UCSD-AML1 (cell line): ENCODE data around the gene OR10G7.

ENCODE experiments used
- DNase-seq: peaks from one replicate; lab custom pipeline; 2025; ENCODE audit not compliant: unreplicated experiment; lab: John Stamatoyannopoulos, UW

The OR10G7 gene, protein sequence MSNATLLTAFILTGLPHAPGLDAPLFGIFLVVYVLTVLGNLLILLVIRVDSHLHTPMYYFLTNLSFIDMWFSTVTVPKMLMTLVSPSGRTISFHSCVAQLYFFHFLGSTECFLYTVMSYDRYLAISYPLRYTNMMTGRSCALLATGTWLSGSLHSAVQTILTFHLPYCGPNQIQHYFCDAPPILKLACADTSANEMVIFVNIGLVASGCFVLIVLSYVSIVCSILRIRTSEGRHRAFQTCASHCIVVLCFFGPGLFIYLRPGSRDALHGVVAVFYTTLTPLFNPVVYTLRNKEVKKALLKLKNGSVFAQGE

GRCh38 chr11:124041254-124041653 is at the start of gene OR10G7:
TSS of gene OR10G7 (minus strand) at chr11:124041325. CDS start at chr11:124039001, 2,324 bp downstream.
- DNase-seq = no peak

DNA sequence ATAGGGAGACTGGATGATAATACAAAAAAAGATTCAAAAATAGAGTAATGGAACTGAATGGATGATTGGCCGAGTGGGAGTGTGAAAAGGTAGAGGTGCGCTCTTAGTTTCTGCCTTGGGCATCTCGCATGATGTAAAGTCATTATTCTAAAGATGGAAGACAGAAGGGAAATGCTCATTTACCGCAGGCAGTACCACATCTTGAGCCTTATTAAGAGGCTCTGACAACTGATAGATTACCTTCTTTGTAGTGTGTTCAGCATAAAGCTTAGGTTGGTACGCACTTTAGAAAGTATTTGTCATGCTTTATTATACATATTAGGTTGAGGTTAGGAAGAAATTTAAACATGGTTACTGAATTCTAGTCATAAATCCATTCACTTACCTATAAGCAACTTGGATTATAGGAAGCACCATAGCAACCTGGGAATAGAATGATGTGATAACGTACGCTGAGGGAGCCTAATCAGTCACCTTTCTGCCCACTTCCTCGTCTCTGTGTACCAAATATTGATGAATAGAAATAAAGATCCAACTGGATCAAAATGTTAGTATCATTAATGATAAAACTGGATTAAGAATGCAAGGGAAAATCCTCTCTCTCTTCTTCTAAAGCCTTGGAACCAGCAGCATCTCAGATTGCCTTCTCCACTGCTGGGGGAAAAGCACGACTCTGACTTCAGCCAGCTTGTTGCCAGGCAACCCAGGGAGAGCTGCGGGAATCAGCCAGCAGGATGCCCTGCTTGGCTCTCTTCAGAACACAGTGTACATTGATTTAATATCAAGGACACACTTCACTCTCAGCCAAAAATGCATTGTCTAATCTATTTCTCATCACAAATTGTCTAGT is 45.1 kb upstream of the OR10G7 start:
- no peak for DNase-seq

DNA sequence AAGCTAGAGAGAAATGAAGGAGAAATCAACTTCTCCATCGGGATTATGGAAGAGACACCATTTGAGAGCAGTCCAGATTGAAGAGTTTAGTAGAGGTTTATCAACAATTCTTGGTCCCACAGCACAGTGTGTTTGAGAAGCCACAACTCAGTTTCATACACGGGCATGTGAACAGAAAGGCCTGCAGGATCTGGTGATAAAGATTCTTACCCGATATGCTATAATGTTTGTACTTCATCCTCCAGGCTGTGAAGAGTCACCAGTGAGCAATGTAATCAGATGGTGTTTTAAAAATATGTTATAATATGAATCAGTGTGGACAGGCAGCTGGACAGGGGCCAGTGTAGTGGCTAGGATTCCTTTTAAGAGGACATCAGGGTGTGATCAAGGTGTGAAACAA is 44.5 kb upstream of the OR10G7 start:
- no peak for DNase-seq

GRCh38 chr11:124082371-124082770 is 41.2 kb upstream of the OR10G7 start:
- no peak for DNase-seq

- no peak for DNase-seq
Observed at GRCh38 chr11:124081483-124081882, 40.4 kb upstream of the OR10G7 start.

DNA sequence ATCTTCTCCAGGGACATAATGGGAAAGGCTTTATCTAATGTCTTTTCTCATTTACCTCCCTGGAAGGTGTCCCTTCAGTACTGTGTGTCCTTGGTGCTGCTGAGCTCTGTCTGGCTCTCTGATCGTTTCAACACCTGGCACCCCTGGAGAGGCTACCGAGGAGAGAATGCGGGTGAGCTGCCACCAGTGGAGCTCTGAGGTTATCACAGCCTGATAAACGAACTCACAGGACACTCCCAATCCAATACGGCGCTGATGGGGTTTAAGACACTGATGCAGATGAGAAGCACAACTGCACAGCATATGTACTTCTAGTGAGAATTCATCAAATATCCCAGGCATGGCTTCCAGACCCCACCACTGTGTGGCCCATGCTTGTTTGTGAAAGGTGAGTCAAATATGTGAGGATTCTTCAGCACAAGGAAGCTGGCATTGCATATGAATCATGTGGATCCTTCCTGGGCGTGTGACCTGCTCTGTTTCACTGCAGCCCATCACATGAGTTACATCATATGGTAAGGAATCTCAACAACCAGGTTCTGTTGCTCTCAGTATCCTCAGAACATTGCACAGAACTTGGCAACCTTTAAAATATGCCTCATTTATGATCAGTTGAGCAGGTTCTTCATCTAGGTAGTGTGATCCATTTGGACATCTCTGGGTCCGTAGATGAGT is 39.3 kb upstream of the OR10G7 start:
- DNase-seq = no peak

DNA sequence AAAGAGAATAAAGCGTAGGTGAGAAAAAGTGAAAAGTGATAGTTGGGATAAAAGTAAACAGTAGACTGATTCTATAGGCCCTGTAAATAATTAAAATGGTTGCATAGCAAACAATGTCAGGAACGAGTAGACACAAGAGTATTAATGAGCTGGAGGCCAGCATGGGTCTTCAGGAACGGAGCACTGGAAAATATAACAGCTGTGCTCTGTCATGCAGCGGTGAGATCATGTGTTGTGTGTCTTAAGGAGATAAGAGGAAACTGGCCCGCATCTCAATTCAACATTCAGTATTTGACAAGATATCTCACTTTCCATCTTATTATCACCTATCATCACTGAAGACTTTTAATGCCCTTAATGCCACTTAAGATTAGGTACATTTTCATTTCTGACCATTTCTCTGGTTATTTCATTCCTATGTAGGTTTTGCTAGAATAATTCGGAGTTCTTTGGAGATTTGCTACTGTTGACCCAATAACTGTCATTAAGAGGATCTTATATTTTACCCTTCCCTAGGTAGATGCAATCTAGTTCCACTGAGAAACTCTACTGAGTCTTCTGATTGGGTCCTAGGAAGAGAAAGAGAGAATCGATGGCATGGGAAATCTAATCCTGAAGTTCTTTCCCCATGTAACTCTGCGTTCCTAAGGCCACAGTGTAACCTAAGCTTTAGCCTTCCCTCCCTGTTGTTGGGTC is 38.7 kb upstream of the OR10G7 start:
- no peak for DNase-seq

DNA sequence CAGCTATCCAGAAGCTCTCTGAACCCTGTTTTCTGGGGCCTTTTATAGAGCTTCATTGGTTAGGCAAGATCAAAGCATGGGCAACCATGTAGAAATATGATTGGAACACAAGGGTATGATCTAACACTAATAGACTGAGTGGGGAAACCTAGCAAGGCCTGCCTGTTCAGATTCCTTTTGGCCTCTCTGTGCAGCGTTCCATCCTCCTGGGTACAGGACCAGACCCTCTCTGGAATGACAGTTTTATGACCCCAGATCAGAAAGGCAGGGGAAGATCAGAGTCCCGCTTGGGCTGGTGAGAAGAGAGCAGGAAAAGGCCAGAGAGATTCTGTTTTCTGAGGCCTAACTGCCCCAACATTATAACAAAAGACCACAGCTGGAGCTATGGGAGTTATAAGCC is 37.5 kb upstream of the OR10G7 start:
- no peak for DNase-seq

DNA sequence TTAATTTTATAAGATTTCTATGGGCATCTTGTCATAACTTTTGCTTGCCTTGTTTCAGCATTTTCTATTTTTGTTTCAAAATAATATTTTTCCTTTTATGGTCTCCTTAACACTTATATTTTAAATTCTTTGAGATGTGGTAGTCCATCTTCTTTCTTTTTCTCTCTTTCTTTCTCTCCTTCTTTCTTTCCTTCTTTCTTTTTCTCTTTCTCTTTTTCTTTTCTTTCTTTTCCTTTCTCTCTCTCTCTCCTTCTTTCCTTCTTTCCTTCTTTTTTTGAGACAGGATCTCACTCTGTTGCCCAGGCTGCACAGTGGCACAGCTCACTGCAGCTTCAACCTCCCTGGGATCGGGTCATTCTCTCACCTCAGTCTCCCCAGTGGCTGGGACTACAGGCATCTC is 36.1 kb upstream of the OR10G7 start:
- DNase-seq = no peak

GRCh38 chr11:124075841-124076651 is 34.9 kb upstream of the OR10G7 start:
- DNase-seq = no peak

GRCh38 chr11:124075492-124075840 is 34.3 kb upstream of the OR10G7 start:
- no peak for DNase-seq

DNA sequence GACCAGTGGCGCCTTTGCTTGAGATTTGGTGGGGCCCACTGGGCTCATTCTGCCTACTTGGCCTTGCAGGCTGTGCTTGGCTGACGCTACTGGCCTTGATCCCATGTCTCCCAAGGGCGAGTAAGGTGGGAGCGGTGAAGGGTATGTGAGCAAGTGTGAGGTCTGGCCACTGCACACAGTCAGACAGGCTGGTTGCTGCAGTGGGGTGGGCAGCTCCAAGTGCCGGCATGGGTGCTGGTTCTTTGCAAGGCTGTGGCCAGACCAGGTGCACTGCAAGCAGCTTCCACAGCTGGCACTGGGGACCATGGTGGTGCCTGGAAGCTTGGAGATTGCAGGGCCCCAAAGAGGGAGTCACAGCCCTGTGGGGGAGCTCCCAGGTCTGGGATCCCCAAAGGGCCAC is 33.4 kb upstream of the OR10G7 start:
- no peak for DNase-seq

DNA sequence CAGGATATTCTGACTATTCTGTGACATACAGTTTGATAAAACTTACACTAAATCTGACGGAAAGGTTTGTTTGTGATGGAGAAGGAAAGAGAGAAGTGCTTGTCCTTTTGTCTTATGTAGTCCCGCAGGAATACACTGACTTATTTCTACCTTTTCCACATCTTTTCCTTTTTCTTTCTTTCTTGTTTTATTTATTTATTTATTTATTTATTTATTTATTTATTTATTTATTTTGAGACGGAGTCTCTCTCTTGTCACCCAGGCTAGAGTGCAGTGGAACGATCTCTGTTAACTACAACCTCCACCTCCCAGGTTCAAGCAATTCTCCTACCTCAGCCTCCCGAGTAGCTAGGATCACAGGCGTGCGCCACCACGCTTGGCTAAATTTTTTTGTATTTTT is 31.0 kb upstream of the OR10G7 start:
- DNase-seq = no peak

DNA sequence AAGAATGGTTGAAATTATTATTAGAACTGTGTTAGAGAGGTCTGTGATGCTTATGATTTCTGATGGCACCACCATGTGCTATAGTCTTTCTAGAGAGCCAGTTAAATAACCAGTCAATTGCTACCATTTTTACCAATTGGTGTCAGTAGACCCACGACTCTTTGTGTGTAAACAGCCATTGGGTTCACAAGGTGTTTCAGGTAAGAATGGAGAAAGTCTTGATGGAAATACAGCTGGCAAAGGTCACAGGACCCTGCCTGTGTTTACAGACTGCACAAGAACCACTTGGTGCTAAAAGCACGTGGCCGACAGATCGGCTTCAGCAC is 30.5 kb upstream of the OR10G7 start:
- DNase-seq = no peak

DNA sequence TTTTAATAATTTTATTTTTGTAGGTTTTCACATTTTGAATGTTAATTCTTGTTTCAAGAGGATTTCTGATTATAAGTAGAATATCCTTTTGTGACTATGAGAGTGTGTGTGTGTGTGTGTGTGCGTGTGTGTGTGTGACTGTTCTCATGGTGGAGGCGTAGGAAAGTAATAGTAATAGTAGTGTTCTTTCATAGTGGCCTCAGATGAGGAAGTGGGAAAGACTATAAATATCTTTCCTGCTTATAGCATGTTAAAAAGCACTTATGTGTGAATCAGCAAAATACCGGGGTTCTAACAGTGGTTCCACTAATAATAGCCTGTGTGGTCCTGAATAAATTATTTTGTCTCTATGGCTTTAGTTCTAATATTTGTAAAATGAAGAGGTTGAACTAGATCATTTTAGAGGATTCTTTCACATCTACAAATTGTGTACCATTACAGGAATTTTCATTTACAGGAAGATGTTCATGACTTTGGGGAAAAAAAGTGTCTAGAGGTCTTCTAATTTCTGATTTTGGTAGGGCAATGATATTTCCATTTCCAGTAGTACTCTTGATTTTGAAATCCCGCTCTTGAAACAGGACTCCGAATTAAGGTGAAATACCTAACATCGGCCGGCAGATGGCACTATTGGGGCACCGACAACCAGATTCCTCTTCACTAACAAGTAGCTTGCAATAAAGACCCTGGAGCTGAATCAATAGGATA is 29.9 kb upstream of the OR10G7 start:
- DNase-seq = peak; percentile 72

- DNase-seq = no peak
Observed at GRCh38 chr11:124069429-124070401, 28.6 kb upstream of the OR10G7 start.

DNA sequence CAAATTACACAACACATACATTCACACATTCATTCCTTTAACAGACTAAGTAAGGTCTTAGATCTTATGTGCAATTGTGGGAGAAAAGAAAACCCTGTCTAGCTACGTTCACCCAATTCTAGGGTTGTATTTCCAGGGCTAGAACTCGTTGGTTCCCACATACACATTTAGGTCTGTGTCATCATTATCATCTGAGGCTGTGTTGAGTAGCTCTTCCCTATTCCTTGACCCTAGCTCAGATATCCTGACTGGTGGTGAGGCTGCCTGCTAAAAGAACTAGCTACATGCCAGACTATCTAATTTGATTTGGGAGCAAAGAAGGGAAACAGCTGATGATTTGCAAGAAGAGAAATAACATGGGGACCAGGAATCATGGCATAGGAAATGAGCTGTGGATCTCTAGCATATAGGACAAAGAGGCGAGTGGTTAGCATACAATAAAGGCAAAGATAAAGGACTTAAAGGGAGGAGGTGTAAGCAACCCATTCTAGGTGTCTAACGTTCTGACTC is 27.5 kb upstream of the OR10G7 start:
- no peak for DNase-seq

GRCh38 chr11:124052966-124053365 is 11.8 kb upstream of the OR10G7 start:
- no peak for DNase-seq

DNA sequence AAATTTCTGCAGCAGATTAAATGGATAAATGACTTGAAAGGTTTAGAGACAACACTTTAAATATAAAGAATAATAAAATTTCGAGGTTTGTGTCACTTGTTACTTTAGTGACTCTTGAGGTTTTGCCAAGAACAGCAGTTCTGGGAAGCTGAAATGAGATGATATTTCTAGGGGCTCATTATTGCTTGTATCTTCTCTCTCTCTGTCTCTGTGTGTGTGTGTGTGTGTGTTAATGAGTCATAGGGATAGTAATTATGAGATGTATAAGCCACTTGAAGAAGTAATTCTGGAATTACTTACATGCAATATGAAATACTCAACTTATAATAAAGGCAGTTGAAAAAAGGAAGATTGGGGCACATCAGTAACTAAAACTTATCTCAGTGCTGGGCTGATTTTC is 9.6 kb upstream of the OR10G7 start:
- DNase-seq = no peak
